Subcutaneous abdominal adipose tissue (tissue), 5 donors: Measurements from ENCODE around the gene ZBED4.
A peak's percentile ranks its signal among the peaks of the same experiment; 100 is the strongest.
"Not testable (repeated sequence)": the region's sequence is repeated elsewhere in the genome, so short reads cannot be mapped to it uniquely, and the experiment has no call there.

ENCODE experiments used
- H3K27ac ChIP-seq: one replicate; pipeline ENCODE4 v1.7.0; 2013; ENCODE audit warnings: low read depth, mild to moderate bottlenecking, inconsistent platforms, low read length, moderate library complexity
- H3K27me3 ChIP-seq, 5 donors: one replicate each; pipeline ENCODE4 v1.7.0; 2013; ENCODE audit warnings: low read length in 5 of 5, inconsistent platforms in 1 of 5; ENCODE audit not compliant: control insufficient read depth in 5 of 5, insufficient read depth in 4 of 5
- H3K36me3 ChIP-seq, 5 donors: one replicate each; pipeline ENCODE4 v1.7.0; 2013; ENCODE audit warnings: low read length in 5 of 5; ENCODE audit not compliant: control insufficient read depth in 5 of 5, insufficient read depth in 5 of 5
- H3K4me1 ChIP-seq, 5 donors: one replicate each; pipeline ENCODE4 v1.7.0; 2013; ENCODE audit warnings: low read length in 5 of 5, mild to moderate bottlenecking in 3 of 5, moderate library complexity in 1 of 5; ENCODE audit not compliant: control insufficient read depth in 5 of 5, insufficient read depth in 5 of 5
- H3K4me3 ChIP-seq, 5 donors: one replicate each; pipeline ENCODE4 v1.7.0; 2013; ENCODE audit warnings: low read length in 5 of 5, low read depth in 1 of 5
- H3K9ac ChIP-seq, 5 donors: one replicate each; pipeline ENCODE4 v1.7.0; 2013; ENCODE audit warnings: low read length in 5 of 5, mild to moderate bottlenecking in 4 of 5, moderate library complexity in 3 of 5
- H3K9me3 ChIP-seq, 5 donors: one replicate each; pipeline ENCODE4 v1.7.0; 2013; ENCODE audit warnings: low read length in 5 of 5; ENCODE audit not compliant: control insufficient read depth in 5 of 5
- donor health status: healthy.
- donor health status: healthy.
- donor health status: healthy.
- donor health status: healthy.
- donor health status: healthy.

The ZBED4 gene

GRCh38 chr22:49845666-49846459, 7.8 kb upstream of the ZBED4 start:
- no peak overlapping the region for H3K4me3 ChIP-seq
- H3K4me1 ChIP-seq, result peaks cover 0 to 25% (median 20%) of the 10 kb centered on the region in 5 donors
- H3K27me3 ChIP-seq, result peaks cover 12 to 32% (median 24%) of the 10 kb centered on the region in 5 donors
- no peaks in the 10 kb centered on the region for H3K36me3 ChIP-seq
- no peaks in the 10 kb centered on the region for H3K9me3 ChIP-seq
- H3K9ac ChIP-seq, result no peak overlapping the region
- no peak overlapping the region for H3K27ac ChIP-seq

GRCh38 chr22:49847751-49848689, 5.6 kb upstream of the ZBED4 start:
- H3K9ac ChIP-seq, result peak overlapping the region in 1 of 5 donors; percentile 30
- no peak overlapping the region for H3K27ac ChIP-seq
- peaks cover 12 to 32% (median 24%) of the 10 kb centered on the region in 5 donors for H3K27me3 ChIP-seq
- H3K4me3 ChIP-seq, result peak overlapping the region in 3 of 5 donors; percentile 51 to 65 (median 52)
- H3K4me1 ChIP-seq, result peaks cover 0 to 32% (median 25%) of the 10 kb centered on the region in 5 donors
- H3K9me3 ChIP-seq, result no peaks in the 10 kb centered on the region
- H3K36me3 ChIP-seq, result no peaks in the 10 kb centered on the region

- Histone ChIP-seq H3K4me3 (peak overlapping the region in 3 of 5 donors; percentile 51 to 65 (median 52)), H3K9ac (peak overlapping the region in 1 of 5 donors; percentile 30), H3K36me3 (no peaks in the 10 kb centered on the region), H3K9me3 (no peaks in the 10 kb centered on the region), H3K4me1 (peaks cover 0 to 34% (median 25%) of the 10 kb centered on the region in 5 donors), H3K27me3 (peaks cover 12 to 32% (median 24%) of the 10 kb centered on the region in 5 donors), H3K27ac (no peak overlapping the region)
These were observed 4.9 kb upstream of the ZBED4 start for GRCh38 chr22:49848690-49849160.

GRCh38 chr22:49849161-49850020, 4.3 kb upstream of the ZBED4 start:
- no peak overlapping the region for H3K9ac ChIP-seq
- no peaks in the 10 kb centered on the region for H3K36me3 ChIP-seq
- peaks cover 0 to 37% (median 27%) of the 10 kb centered on the region in 5 donors for H3K4me1 ChIP-seq
- H3K9me3 ChIP-seq, result no peaks in the 10 kb centered on the region
- H3K27me3 ChIP-seq, result peaks cover 12 to 32% (median 24%) of the 10 kb centered on the region in 5 donors
- H3K27ac ChIP-seq, result no peak overlapping the region
- H3K4me3 ChIP-seq, result peak overlapping the region in 3 of 5 donors; percentile 41 to 65 (median 43)

DNA sequence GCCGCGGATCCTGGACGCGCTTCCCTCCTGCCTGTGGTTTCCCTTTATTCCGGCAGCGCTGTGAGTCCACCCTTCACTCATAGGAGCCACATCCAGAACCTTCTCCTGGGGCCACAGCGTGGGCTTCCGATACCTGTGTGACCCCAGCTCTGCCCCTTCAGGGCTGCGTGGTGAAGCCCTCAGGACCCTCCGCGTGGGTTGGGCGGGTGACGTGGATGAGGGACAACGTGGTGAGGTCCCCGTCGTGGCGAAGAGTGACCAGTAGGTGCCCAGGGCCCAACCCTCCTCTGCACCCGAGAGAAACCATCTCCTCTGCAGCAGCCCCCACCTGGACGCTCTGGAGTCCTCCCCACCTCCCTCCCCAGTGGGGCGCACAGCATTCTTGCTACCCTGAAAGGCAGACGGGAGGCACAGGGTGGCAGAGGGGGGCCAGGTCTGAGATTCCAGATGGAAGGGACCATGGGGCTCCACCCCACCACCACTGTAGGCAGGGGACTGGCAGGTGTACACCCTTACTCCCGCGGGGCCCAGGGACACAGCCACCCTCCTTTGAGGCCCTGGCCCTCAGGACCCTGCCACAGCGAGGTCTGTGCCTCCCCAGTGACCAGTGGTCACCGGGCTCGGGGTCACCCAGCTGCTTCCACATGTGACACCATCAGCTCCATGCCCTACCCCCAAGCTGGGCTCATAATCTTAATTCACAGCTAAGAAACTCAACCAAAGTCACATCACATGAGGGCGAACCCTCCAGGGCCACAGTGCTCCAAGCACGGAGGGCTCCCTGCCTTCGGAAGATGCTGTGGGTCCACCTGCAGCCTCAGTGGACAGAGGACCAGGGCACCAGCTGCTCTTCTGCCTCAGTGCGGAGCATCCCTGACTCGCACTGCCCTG, 3.4 kb upstream of the ZBED4 start:
- H3K9ac ChIP-seq, result no peak overlapping the region
- H3K4me3 ChIP-seq, result peak overlapping the region in 2 of 5 donors; percentile 43 to 65
- H3K36me3 ChIP-seq, result no peaks in the 10 kb centered on the region
- H3K4me1 ChIP-seq, result peaks cover 2 to 46% (median 36%) of the 10 kb centered on the region in 5 donors
- no peaks in the 10 kb centered on the region for H3K9me3 ChIP-seq
- H3K27me3 ChIP-seq, result peaks cover 12 to 28% (median 24%) of the 10 kb centered on the region in 5 donors
- H3K27ac ChIP-seq, result no peak overlapping the region

DNA sequence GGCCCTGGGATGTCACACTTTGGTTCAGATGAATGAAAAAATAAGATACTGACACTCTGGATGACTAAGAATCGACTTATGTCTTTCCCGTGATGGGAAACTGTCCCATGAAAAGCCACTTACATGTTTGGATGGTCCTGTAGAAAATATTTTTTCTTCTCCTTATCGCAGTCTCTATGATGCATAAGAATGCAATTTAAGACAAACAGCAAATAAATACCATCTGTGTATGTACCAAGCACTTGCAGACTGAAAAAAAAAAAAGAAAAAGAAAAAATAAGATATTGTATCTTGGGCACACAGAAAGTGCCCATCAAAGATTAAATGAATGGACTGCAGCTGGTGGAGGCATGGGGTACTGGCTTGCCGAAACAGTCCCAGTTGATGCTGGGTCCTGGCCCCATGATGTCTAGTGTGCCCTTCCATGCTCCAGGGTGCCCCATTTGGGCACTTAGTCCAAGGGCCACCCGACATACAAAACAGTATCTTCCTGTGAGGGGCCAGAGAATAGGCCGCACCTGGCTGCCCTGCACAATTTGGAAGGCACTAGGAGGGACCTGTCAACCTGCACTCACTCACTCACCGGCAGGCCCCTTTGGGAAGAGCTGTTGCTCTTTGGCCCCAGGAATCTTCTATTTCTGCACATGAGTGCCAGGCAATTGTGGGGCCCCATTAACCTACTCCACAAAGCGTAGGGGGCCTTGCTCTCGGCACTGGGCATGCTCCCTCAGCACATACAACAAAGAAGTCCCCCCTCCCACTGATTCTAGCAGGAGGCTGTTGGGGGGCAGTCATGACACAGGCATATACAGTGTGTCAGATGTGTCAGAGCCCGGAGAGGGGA, 2.5 kb upstream of the ZBED4 start:
- no peaks in the 10 kb centered on the region for H3K9me3 ChIP-seq
- no peak overlapping the region for H3K9ac ChIP-seq
- H3K4me3 ChIP-seq, result no peak overlapping the region
- no peak overlapping the region for H3K27ac ChIP-seq
- peaks cover 12 to 25% (median 19%) of the 10 kb centered on the region in 5 donors for H3K27me3 ChIP-seq
- H3K4me1 ChIP-seq, result peaks cover 7 to 55% (median 45%) of the 10 kb centered on the region in 5 donors
- no peaks in the 10 kb centered on the region for H3K36me3 ChIP-seq

- Histone ChIP-seq H3K4me1 (peaks cover 7 to 56% (median 45%) of the 10 kb centered on the region in 5 donors), H3K27ac (peak overlapping the region; percentile 89), H3K4me3 (peak overlapping the region in 4 of 5 donors; percentile 70 to 77 (median 74)), H3K27me3 (peaks cover 12 to 25% (median 19%) of the 10 kb centered on the region in 5 donors), H3K9ac (peak overlapping the region in 4 of 5 donors; percentile 81 to 93 (median 87))
- not testable (repeated sequence) for H3K9me3 ChIP-seq, H3K36me3 ChIP-seq
These were observed 1.1 kb upstream of the ZBED4 start for GRCh38 chr22:49852568-49852897.
